ENCODE measurements around the gene ANKMY1. TPM values are rescaled to one million over a fixed set of nuclear protein-coding genes. Genes with fewer than 3 reads are reported as not detected.
A peak's percentile ranks its signal among the peaks of the same experiment; 100 is the strongest.

Gene ANKMY1
- total and polyA plus RNA-seq, 2 of the 13 experiments (the other 11 are each of a cell fraction or from before 2014, with no cell fraction given) = 11.7 to 18.8 TPM

DNA sequence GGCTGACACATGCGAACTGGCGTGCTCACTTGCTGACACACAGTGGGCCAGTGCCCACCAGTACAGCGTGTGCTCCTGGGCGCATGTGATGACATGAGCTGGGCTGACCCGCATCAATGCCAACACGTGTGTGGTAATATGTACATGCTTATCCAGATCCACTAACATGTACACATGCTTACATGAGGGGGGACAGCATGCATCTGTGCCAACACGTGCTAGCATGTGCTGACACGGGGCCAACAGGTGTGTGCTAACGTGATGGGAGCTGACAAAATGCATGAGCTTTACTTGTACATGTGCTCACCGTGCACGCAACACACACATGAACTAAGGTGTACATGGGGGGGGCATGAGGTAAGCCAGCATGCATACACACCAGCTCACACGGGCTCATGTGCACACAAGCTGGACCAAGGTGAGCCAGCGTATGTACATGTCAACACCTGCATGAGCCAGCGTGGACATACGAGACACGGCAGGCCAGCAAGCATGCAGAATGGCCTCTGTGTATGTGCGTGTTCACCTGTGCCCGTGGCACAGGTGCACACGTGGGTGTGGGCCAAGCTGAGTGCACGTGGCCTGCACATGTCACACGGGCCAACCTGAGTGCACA, 93.8 kb downstream of the ANKMY1 start:
- no peaks in the 10 kb centered on the region for H3K27me3 ChIP-seq (ENCODE audit: control insufficient read depth in 1 of 2, insufficient read depth in 2 of 2, low read length in 2 of 2)
- FAIRE-seq = no peak
- TF ChIP-seq MXI1 (IDR thresholded peaks at IDR 0.05; ENCODE audit: borderline replicate concordance, low read depth, low read length) (no peak), ZNF207 (IDR thresholded peaks at IDR 0.05; ENCODE audit: borderline replicate concordance) (0 out of 2 replicates have a peak, but pooled peaks have one; percentile 53), ZNF569 (CRISPR knock-in tag; IDR thresholded peaks at IDR 0.05; ENCODE audit: borderline replicate concordance) (no peak), POLR2A (IDR thresholded peaks at IDR 0.05; ENCODE audit: insufficient read depth in 1 of 2, low read depth in 2 of 2, low read length in 2 of 2) (0 out of 4 replicates have a peak, but pooled peaks of 1 of the 2 experiments have one; percentile 22), DNMT3B (CRISPR knock-in tag; conservative IDR thresholded peaks at IDR 0.05) (no peak)
- TF ChIP-seq, protein P1, sequence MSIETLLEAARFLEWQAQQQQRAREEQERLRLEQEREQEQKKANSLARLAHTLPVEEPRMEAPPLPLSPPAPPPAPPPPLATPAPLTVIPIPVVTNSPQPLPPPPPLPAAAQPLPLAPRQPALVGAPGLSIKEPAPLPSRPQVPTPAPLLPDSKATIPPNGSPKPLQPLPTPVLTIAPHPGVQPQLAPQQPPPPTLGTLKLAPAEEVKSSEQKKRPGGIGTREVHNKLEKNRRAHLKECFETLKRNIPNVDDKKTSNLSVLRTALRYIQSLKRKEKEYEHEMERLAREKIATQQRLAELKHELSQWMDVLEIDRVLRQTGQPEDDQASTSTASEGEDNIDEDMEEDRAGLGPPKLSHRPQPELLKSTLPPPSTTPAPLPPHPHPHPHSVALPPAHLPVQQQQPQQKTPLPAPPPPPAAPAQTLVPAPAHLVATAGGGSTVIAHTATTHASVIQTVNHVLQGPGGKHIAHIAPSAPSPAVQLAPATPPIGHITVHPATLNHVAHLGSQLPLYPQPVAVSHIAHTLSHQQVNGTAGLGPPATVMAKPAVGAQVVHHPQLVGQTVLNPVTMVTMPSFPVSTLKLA (IDR thresholded peaks at IDR 0.05) = peak; percentile 79
- TF ChIP-seq, protein P2, sequence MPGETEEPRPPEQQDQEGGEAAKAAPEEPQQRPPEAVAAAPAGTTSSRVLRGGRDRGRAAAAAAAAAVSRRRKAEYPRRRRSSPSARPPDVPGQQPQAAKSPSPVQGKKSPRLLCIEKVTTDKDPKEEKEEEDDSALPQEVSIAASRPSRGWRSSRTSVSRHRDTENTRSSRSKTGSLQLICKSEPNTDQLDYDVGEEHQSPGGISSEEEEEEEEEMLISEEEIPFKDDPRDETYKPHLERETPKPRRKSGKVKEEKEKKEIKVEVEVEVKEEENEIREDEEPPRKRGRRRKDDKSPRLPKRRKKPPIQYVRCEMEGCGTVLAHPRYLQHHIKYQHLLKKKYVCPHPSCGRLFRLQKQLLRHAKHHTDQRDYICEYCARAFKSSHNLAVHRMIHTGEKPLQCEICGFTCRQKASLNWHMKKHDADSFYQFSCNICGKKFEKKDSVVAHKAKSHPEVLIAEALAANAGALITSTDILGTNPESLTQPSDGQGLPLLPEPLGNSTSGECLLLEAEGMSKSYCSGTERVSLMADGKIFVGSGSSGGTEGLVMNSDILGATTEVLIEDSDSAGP (CRISPR knock-in tag; IDR thresholded peaks at IDR 0.05; ENCODE audit: borderline replicate concordance) = 0 out of 2 replicates have a peak, but pooled peaks have one; percentile 3
- no peaks in the 10 kb centered on the region for H4K20me1 ChIP-seq (ENCODE audit: insufficient read depth, low read length)
- BruUV-seq (replicated peaks) = no TSS peak
- in situ Hi-C loops (cut with HindIII; ENCODE audit: extremely low pct_ligation_motif_present, low pct_unique_long_range_greater_than_20kb) = no loop called here
- ChIA-PET CTCF (ENCODE audit: low intra/inter-chr PET ratio, low total read pairs) (no interaction called here), POLR2A (no interaction called here)
- no peak for ATAC-seq
- 88% methylated on average over 11 of the region's 21 CpGs for WGBS (ENCODE audit: low lambda C conversion rate)
- DNase-seq (ENCODE audit: low spot score) = no peak
- no peak overlapping the region for H3K27ac ChIP-seq (ENCODE audit: extremely low read length, insufficient read depth, low read length)
- H2AFZ ChIP-seq (ENCODE audit: low read length) = no peak overlapping the region
- intact Hi-C loops (cut with micrococcal nuclease; ENCODE audit: unreplicated experiment) = no loop called here
- no peak overlapping the region for H3K4me2 ChIP-seq (ENCODE audit: low read depth, low read length)
- no peaks in the 10 kb centered on the region for H3K79me2 ChIP-seq (ENCODE audit: insufficient read depth, low read length)
- H3K4me1 ChIP-seq (ENCODE audit: insufficient read depth, low read length) = peaks cover 25% of the 10 kb centered on the region
- no peak overlapping the region for H3K4me3 ChIP-seq (replicated peaks in 1 of 3; ENCODE audit: insufficient read depth in 1 of 3, low read depth in 2 of 3, low read length in 3 of 3)
- H3K36me3 ChIP-seq (replicated peaks in 1 of 2; ENCODE audit: control insufficient read depth in 1 of 2, insufficient read depth in 2 of 2, low read length in 2 of 2) = no peaks in the 10 kb centered on the region
- H3K9me3 ChIP-seq (ENCODE audit: low read length) = no peaks in the 10 kb centered on the region
- H3K9ac ChIP-seq (ENCODE audit: insufficient read depth, low read depth, low read length) = no peak overlapping the region

Measured in HepG2 (cell line).